DMS114 treated with DMSO at 0.1 percent for 48 hours (cell line): ENCODE data around the gene FAM98C.
A peak's percentile ranks its signal among the peaks of the same experiment; 100 is the strongest.
"Not testable (repeated sequence)": the region's sequence is repeated elsewhere in the genome, so short reads cannot be mapped to it uniquely, and the experiment has no call there.

ENCODE experiments used
- DNase-seq: peaks from one replicate; lab custom pipeline; 2025; ENCODE audit not compliant: unreplicated experiment; lab: John Stamatoyannopoulos, UW

FAM98C gene

DNA sequence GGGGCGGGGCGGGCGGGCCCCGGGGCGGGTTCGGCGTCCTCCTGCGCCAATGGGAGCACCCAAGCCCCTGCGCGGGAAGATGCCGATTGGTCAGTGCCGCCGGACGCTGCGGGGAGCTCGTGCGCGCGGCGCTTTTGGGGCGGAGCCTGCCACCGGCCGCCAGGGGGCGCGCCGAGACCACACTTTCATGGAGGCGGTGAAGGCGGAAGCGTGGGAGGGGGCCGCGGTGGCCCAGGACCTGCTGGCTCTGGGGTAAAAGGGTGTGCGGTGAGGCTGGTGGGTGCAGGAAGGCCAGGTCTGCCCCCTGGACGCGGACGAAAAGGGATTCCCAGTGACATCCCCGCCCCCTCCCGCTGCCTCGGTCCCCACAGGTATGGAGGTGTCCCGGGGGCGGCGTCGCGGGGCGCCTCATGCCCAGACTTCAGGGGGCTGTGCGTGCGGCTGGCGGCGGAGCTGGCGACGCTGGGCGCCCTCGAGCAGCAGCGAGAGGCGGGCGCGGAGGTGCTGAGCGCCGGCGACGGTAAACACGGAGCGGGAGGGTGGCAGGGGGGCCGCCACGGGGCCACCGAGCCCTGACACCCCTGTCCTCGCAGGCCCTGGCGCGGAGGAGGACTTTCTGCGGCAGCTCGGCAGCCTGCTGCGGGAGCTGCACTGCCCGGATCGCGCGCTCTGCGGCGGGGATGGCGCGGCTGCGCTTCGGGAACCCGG is at the start of gene FAM98C:
FAM98C (plus strand) TSS at position 127 of the 708 bp plus-strand sequence; CDS start at position 188, 61 bp downstream.
- peak; percentile 94 for DNase-seq

GRCh38 chr19:38355728-38356725 is 46.9 kb upstream of the FAM98C start:
- DNase-seq, result no peak

DNA sequence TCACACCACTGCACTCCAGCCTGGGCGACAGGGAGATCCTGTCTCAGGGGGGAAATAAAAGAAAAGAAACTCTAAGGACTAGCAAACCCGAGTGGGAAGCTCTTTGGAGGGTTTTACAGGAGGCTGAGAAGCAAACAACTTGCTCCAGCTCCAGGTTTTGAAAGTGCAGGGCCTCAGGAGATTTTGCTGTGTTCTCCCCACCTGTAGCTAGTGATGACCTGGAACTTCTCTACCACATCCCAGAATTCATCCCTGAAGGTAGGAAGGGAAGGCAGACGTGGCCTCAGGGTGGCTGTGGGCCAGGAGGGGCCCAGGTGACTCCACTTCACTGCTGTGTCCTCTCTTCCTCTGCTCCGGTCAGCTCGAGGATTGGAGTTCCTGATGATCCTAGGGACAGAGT is 44.8 kb upstream of the FAM98C start:
- no peak for DNase-seq

DNA sequence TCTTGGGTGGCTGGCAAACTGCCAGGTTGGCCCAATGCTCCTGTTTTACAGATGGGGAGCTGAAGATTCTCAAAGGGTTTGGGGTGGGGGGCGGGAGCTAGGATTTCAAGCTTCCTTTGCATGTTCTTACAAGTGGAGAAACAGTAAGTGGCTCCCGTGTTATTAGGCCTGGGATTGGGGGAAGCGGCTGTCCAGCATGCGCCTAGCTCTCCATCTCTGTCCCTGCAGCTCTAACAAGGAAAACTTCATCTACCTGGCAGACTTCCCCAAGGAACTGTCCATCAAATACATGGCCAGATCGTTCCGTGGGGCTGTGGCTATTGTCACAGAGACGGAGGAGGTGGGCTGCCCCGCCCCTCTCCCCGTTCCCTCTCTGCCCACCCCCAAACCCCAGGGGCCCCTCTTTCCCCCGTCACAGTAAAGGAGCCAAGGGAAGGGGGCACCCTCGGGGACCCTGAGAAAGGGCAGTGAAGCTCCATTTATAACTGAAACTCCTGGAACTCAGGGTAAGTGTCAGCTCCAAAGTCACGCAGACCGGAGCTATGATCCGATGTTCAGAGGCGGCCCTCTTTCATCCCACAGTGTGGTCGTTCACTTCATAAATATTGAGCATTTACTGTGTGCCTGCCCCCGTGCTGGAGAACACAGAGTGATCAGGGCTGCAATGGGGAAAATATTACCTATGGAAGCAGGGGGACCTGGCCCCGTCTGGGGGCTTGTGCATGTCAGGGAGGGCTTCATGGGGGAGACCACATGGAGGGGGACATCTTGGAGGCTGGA is 43.5 kb upstream of the FAM98C start:
- no peak for DNase-seq

DNA sequence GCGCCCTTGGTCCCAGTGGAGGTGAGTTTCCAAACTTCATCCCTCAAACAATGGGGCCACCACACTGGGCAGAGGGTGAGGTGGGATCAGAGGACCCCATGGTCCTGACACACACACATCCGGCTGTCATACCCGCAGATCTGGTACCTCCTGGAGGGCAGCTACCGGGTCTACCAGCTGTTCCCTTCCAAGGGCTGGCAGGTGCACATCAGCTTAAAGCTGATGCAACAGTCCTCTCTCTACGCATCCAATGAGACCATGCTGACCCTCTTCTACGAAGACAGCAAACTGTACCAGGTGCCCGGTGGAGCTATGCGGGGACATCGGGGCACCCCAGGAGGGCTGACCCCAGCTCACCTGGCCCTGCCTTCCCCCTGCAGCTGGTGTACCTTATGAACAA is 42.5 kb upstream of the FAM98C start:
- DNase-seq, result no peak

DNA sequence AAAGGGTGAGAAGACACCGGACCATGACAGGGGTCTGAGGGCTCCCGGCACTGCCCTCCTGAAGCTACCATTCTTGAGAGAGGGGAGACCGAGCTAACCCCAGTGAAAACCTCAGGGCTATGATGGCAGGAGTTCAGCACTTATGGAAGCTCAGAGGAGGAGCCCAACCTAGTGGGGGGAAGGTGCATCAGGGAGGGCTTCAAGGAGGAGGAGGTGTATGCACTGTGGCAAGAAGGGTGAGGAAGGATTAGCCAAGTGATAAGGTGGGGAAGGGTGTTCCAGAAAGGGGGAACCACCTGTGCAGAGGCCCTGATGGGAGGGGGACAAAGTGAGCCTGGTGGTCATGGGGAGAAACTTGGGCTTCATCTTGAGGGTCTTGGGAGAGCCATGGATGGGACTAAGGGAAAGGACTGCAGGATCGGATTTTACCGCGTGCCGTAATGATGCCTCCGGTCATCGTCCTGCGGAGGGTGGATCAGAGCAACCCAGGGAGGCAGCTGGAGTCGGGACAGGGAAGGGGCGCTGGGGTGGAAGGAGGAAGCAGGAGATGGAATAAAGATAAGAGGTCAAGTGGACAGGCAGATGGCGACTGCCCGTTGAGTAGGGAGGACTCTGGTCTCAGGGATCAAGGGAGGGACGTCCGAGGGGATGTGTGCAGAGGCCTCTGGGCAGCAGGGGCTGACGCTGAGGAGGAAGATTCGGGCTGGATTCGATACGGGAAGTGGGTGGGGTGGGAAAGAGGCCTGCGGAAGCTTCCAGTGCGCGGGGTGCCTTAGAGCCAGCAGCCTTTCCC is 41.9 kb upstream of the FAM98C start:
- DNase-seq, result no peak

GRCh38 chr19:38361633-38362075 is 41.2 kb upstream of the FAM98C start:
- DNase-seq, result peak; percentile 88

DNA sequence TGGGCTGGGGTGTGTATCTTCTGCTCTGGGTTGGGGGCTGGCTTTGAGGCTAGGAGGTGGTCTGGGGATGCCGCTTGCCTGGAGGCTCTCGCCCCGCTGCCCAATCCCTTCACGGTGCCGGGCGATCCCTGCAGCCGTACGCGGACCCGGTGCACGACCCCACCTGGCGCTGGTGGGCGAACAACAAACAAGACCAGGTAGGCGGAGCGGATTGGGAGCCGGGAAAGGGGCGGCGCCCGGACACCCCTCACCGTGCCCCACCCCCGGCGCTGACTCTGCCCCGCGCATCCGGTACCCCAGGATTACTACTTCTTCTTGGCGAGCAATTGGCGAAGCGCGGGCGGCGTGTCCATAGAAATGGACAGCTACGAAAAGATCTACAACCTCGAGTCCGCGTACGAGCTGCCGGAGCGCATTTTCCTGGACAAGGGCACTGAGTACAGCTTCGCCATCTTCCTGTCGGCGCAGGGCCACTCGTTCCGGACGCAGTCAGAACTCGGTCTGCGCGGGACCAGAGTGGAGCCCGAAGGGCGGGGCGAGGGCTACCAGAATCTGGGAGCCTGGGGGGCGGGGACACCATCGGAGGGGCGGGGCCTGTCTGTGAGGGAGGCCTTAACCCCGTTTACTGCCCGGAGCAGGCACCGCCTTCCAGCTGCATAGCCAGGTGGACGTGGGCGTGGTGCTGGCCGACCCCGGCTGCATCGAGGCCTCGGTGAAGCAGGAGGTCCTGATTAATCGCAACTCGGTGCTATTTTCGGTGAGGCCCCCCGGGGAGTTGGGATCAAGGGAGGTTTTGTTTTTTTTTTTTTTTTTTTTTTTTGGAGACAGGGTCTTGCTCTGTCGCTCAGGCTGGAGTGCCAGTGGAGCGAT is 40.6 kb upstream of the FAM98C start:
- DNase-seq, result peak; percentile 85

DNA sequence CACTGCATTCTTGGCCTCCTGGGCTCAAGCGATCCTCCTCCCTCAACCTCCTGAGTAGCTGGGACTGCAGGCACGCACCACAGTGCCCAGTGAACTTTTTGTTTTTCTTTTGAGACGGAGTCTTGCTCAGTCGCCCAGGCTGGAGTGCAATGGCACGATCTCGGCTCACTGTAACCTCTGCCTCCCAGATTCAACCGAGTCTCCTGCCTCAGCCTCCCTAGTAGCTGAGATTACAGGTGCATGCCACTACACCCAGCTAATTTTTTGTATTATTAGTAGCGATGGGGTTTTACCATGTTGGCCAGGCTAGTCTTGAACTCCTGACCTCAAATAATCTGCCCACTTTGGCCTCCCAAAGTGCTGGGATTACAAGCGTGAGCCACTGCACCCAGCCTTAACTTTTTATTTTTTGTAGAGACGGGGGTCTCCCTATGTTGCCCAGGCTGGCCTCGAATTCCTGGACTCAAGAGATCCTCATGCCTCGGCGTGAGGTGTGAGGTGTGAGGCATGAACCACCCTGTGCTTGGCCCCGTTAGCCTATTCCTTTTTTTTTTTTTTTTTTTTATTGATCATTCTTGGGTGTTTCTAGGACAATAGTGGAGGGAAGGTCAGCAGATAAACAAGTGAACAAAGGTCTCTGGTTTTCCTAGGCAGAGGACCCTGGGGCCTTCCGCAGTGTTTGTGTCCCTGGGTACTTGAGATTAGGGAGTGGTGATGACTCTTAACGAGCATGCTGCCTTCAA is 39.8 kb upstream of the FAM98C start:
- not testable (repeated sequence) for DNase-seq

DNA sequence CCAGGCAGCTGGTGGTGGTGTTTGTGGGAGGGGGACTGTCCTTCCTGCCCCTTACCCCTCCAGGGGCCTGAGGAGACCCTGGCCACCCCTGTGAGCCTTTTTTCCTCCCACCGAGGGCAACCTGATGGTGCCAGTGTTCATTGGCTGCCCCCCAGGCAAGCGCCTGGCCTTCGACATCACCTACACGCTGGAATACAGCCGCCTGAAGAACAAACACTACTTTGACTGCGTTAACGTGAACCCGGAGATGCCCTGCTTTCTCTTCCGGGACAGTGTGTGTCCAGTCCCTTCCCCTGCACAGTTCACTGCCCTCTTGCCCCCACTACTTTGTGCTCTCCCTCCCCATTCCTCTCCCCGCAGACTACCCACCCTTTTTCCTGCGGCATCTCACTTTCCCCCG is 35.9 kb upstream of the FAM98C start:
- no peak for DNase-seq

DNA sequence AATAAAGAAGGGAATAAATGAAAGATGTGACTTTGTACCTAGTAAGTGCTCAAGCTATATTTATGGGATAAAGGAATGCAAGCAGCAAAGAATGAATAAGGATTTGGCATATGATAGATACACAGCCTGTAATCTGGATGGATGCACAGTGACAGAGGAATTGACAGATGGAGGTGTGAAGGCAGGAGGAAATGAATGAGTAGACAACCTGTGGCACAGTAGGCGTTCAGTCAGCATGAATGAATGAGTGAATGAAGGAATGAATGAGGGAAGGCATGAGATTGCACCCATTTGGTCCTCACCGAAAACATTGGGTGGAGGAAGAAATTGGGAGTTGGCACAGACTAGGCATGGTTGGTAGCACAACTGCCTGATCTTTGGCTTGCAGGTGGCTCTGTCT is 33.3 kb upstream of the FAM98C start:
- no peak for DNase-seq

DNA sequence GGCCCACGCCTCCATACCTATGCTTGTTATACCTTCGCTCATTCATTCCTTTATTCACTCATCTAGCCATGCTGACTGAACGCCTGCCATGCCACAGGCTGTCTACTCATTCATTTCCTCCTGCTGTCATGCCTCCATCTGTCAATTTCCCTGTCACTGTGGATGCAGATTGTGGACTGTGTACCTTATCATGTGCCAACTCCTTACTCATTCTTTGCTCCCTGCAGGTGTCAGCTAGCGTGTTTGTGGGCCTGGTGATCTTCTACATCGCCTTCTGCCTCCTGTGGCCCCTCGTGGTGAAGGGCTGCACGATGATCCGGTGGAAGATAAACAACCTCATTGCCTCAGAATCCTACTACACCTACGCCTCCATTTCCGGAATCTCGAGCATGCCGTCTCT is 32.6 kb upstream of the FAM98C start:
- DNase-seq, result no peak

- DNase-seq, result no peak
Observed at GRCh38 chr19:38371081-38371480, 31.8 kb upstream of the FAM98C start.

DNA sequence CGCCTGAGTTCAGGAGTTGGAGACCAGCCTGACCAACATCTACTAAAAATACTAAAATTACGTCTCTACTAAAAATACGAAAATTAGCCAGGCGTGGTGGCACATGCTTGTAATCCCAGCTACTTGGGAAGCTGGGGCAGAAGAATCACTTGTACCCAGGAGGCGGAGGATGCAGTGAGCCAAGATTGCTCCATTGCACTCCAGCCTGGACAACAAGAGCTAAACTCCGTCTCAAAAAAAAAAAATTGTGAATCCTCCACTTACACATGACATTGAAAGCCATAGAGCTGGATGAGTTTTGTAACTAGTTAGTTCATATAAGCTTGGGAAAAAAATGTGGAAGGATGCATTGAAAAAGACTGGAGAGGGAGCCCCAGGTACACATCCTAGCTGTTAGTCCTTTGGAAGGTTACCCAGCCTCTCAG is 29.0 kb upstream of the FAM98C start:
- no peak for DNase-seq

DNA sequence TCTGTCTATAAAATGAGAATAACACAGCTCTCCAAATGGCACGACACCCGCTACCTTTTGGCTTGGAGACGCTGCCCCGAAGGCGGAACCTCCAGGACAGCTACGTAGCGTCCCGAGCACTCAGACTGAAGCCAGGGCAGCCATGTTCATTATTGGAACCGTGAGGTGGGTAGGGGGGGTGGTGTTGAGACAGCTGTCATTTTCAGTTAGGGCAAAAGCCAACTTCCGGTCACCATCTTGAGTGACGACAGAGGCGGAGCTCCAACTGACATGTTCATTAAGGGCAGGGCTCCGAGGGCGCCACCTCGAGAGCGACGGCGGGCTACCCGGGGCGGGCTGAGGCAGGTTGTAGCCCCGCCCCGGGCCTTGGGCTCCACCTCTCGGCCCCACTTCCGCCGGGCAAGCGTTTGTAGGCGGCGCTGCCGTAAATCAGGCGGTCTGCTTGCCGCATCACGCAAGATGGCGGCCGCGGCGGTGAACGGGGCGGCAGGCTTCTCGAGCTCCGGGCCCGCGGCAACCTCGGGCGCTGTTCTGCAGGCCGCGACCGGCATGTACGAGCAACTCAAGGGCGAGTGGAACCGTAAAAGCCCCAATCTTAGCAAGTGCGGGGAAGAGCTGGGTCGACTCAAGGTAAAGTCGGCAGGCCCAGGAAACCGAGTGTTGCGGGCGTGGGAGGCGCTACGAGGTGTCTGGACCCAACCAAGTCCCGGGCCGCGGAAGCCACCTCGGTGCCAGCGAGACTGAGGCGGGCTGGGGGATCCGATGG is 28.4 kb upstream of the FAM98C start, which contains the start of gene PSMD8:
PSMD8 (plus strand) TSS at position 240 of the 766 bp plus-strand sequence; CDS start at position 271, 31 bp downstream.
- DNase-seq, result peak; percentile 98

DNA sequence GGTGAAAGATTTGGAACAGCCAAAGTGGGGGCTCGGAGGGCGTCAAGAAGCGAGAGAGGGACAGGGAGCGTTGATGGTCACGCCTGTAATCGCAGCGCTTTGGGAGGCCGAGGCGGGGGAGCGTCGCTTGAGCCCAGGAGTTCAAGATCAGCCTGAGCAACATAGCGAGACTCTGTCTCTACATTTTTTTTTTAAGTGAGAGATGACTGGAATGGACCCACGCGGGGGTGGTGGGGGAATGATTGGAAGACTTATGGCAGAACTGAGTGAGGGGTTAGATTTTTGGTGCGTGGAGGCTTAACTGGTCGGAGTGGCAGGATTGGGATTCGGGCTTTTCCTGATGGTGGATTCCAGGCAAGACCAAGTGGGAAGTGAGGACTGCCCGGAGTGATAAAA is 27.8 kb upstream of the FAM98C start:
- no peak for DNase-seq

GRCh38 chr19:38375748-38376147 is 27.1 kb upstream of the FAM98C start:
- no peak for DNase-seq

DNA sequence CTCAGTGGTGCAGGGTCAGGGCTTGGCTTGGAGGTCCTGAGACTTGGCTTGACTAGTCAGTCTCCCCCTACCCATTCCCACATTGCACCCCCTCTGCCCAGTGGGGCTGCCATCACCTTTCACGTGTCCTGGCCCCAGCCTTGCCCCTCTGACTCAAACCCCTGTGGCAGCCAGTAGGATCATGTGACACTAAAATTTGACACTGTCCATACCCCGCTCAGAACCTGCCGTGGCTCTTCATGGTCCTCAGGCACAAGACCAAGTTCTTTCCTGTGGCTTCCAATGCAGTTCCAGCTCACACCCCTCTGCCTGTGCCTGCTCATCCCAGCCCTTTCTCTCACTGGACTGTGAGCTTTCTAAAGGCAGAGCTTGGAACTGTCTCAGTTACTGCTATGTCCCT is 26.3 kb upstream of the FAM98C start:
- DNase-seq, result no peak
